Neutrophil (primary cell): ENCODE measurements around the gene PIANP.
"Not testable (repeated sequence)": the region's sequence is repeated elsewhere in the genome, so short reads cannot be mapped to it uniquely, and the experiment has no call there.

Experiments
- H3K27ac ChIP-seq: fragments of 200-600 bp; sonication (generic); 2 replicates; pipeline ENCODE4 v1.5.1; 2016; ENCODE audit warnings: mild to moderate bottlenecking, moderate library complexity
- H3K27me3 ChIP-seq: fragments of 200-600 bp; sonication (generic); 2 replicates; pipeline ENCODE4 v1.6.0; 2016; ENCODE audit warnings: mild to moderate bottlenecking
- H3K36me3 ChIP-seq: fragments of 200-600 bp; sonication (generic); 2 replicates; pipeline ENCODE4 v1.5.1; 2017
- H3K4me1 ChIP-seq, 2 experiments: fragments of 200-600 bp in 1 of 2; sonication (generic) in 1 of 2; 1 replicate in 1 of 2; 2 replicates in 1 of 2; pipeline versions ENCODE4 v1.5.1 to v1.6.1; 2013 to 2016; ENCODE audit warnings: low read depth in 1 of 2, low read length in 1 of 2, mild to moderate bottlenecking in 1 of 2, moderate library complexity in 1 of 2; ENCODE audit not compliant: control insufficient read depth in 1 of 2, insufficient read depth in 1 of 2
- H3K4me3 ChIP-seq, 2 experiments: fragments of 200-600 bp in 1 of 2; sonication (generic) in 1 of 2; 1 replicate in 1 of 2; 2 replicates in 1 of 2; pipeline ENCODE4 v1.5.1; 2013 to 2016; ENCODE audit warnings: low read depth in 1 of 2, low read length in 1 of 2, mild to moderate bottlenecking in 1 of 2, moderate library complexity in 1 of 2
- H3K9me3 ChIP-seq: fragments of 200-600 bp; sonication (generic); 2 replicates; pipeline ENCODE4 v1.5.1; 2016
- TF ChIP-seq, protein P1 (sequence below): fragments of 200-600 bp; sonication (generic); IDR thresholded peaks from 2 replicates; pipeline ENCODE4 v1.5.1; 2016; ENCODE audit warnings: antibody characterized with exemption

The PIANP gene, protein sequence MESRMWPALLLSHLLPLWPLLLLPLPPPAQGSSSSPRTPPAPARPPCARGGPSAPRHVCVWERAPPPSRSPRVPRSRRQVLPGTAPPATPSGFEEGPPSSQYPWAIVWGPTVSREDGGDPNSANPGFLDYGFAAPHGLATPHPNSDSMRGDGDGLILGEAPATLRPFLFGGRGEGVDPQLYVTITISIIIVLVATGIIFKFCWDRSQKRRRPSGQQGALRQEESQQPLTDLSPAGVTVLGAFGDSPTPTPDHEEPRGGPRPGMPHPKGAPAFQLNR

DNA sequence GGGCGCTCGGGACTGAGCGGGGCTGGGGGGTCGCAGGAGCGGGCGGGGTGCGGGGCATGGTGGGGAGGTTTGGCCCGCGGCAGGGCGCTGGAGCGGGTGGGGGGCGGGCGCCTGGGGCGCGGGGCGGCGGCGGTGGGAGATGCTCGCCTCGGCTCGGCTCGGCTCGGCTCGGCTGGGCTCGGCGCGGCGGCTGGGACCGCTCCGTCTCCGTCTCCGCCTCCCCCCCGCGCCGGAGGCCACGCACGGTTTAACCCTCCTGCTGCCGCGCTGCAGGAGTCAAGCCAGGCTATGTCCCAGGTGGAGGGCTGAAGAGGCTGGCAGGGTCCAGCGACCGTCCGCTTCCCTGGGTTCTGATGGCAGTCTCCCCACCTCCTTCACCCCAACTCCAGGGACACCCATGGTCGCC lies at the start of gene PIANP:
TSS of gene PIANP (minus strand) at position 170 of the 406 bp plus-strand sequence. CDS start 2,754 bp downstream, outside the sequence.
- H3K4me3 ChIP-seq = no peak within 1 kb of the TSS
- H3K36me3 ChIP-seq = no peaks in the 10 kb centered on the region
- H3K4me1 ChIP-seq = peaks cover 0 to 11% of the 10 kb centered on the region in 2 experiments
- TF ChIP-seq, protein P1, sequence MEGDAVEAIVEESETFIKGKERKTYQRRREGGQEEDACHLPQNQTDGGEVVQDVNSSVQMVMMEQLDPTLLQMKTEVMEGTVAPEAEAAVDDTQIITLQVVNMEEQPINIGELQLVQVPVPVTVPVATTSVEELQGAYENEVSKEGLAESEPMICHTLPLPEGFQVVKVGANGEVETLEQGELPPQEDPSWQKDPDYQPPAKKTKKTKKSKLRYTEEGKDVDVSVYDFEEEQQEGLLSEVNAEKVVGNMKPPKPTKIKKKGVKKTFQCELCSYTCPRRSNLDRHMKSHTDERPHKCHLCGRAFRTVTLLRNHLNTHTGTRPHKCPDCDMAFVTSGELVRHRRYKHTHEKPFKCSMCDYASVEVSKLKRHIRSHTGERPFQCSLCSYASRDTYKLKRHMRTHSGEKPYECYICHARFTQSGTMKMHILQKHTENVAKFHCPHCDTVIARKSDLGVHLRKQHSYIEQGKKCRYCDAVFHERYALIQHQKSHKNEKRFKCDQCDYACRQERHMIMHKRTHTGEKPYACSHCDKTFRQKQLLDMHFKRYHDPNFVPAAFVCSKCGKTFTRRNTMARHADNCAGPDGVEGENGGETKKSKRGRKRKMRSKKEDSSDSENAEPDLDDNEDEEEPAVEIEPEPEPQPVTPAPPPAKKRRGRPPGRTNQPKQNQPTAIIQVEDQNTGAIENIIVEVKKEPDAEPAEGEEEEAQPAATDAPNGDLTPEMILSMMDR = no peak
- peaks cover 100% of the 10 kb centered on the region for H3K27me3 ChIP-seq
- no peaks in the 10 kb centered on the region for H3K9me3 ChIP-seq
- H3K27ac ChIP-seq = no peak within 1 kb of the TSS

DNA sequence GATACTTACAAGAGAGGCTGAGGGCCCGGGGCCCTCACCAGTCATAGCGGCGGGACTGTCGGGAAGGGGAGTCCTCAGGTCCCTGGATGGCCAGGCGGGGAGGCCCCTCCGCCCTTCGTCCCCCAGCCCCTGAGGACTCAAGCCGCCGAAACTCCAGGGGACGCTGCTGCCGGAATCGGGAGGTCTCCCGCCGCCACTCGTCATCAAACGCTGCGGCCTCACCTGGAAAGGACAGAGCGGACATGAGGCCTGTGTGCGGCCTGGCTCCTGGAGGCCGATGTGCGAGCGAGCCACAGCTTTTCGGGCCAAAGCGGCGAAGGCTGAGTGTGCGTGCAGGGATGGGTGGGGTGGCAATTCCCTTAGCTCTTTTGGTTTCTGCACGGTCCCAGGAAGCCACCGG lies 48.1 kb upstream of the PIANP start:
- Histone ChIP-seq H3K27ac (no peak overlapping the region), H3K9me3 (no peaks in the 10 kb centered on the region), H3K4me3 (no peak overlapping the region), H3K4me1 (peaks cover 64 to 66% of the 10 kb centered on the region in 2 experiments), H3K27me3 (no peaks in the 10 kb centered on the region), H3K36me3 (peaks cover 56% of the 10 kb centered on the region)
- TF ChIP-seq, protein P1 = no peak

DNA sequence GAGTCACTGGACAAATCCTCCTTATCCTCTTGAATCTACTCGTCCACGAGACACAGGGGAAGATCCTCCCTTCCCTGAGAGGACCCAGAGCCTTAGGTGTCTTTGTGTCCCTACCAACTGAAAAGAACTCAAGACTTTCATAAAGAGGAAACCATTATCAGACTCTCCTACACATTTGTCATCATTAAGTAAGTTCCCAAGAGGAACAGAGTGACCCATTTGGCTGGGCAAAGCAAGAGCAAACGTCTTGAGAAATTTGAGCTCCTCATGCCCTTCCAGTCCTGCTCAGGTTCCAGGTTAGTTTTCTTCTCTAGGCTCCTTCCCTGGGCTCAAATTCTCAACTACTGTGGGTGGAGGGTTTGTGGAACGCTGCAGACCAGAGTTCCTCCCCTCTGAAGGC lies 46.6 kb upstream of the PIANP start:
- peaks cover 59 to 63% of the 10 kb centered on the region in 2 experiments for H3K4me1 ChIP-seq
- no peaks in the 10 kb centered on the region for H3K9me3 ChIP-seq
- H3K27me3 ChIP-seq = no peaks in the 10 kb centered on the region
- TF ChIP-seq, protein P1 = no peak
- H3K27ac ChIP-seq = peak overlapping the region; percentile 100
- H3K36me3 ChIP-seq = peaks cover 56% of the 10 kb centered on the region
- H3K4me3 ChIP-seq = peak overlapping the region in 1 of 2 experiments; percentile 53

DNA sequence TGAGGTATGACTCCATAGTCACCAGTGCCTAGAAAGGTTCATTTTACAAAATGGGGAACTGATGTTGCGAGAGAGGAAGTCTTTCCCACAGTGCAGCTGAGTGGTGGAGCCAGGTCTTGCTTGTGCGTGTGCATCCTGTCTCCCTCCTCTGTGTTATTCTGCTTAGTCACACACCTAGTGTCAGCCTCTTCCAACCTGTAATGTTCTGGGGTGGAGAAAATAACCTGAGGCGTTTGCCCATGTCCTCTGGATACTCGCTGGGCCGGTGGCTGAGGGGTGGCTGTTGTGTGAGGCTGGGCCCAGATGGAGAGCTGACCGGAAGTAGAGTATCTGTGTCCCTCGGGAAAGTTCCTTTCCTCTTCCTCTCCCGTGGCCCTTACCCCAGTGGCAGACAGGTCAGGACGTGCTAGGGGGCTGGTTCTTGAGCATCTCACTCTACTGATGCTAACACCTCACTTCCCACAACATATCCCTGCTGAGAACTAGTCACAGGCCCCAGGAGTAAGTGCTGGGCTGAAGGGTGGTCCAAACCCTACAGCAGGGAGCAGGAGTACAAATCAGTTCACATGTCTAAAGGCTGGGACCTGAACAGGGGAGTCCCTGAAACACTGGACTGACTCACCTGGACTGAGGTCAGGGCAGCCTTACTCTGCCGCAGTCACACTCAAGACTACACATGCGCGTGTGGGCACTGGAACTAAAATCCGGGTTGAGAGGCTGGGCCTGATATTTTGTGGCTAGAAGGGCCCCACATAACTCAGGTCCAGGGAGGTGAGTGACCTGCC lies 45.3 kb upstream of the PIANP start:
- peaks cover 44% of the 10 kb centered on the region for H3K36me3 ChIP-seq
- TF ChIP-seq, protein P1 = peak; percentile 51
- H3K4me1 ChIP-seq = peaks cover 48 to 50% of the 10 kb centered on the region in 2 experiments
- H3K27me3 ChIP-seq = no peaks in the 10 kb centered on the region
- H3K4me3 ChIP-seq = peak overlapping the region; percentile 43 to 53
- peak overlapping the region; percentile 100 for H3K27ac ChIP-seq
- H3K9me3 ChIP-seq = no peaks in the 10 kb centered on the region

DNA sequence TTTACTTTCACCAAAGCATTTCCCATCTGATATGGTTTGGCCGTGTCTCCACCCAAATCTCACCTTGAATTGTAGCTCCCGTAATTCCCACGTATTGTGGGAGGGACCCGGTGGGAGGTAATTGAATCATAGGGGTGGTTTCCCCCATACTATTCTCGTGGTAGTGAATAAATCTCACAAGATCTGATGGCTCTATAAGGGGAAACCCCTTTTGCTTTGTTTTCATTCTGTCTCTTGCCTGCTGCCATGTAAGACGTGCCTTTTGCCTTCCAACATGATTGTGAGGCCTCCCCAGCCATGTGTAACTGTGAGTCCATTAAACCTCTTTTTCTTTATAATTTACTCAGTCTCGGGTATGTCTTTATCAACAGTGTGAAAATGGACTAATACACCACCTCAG lies 42.7 kb upstream of the PIANP start:
- peaks cover 47 to 49% of the 10 kb centered on the region in 2 experiments for H3K4me1 ChIP-seq
- H3K27me3 ChIP-seq, H3K27ac ChIP-seq, H3K9me3 ChIP-seq, H3K4me3 ChIP-seq: not testable (repeated sequence)
- H3K36me3 ChIP-seq = peaks cover 18% of the 10 kb centered on the region

DNA sequence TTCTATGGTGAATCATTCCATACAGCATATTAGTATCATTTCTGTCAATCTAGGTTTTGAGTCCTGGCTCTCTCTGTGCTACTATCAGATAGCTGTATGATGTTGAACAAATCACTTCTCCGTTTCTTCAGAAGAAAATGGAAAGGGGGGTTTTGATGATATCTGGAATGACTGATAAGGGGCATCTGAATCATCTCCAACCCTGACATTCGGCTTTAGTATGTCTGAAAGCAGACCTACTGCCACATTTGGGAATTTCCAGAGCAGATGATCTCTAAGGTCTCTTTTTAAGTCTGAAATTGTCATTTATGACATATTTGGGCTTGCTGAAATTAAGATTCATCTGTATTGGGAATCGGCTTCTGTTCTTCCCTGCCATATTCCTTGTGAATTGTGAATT lies 42.2 kb upstream of the PIANP start:
- Histone ChIP-seq H3K4me3 (no peak overlapping the region), H3K4me1 (peaks cover 48 to 49% of the 10 kb centered on the region in 2 experiments), H3K9me3 (no peaks in the 10 kb centered on the region), H3K36me3 (peaks cover 13% of the 10 kb centered on the region), H3K27me3 (no peaks in the 10 kb centered on the region), H3K27ac (no peak overlapping the region)
- TF ChIP-seq, protein P1 = no peak

DNA sequence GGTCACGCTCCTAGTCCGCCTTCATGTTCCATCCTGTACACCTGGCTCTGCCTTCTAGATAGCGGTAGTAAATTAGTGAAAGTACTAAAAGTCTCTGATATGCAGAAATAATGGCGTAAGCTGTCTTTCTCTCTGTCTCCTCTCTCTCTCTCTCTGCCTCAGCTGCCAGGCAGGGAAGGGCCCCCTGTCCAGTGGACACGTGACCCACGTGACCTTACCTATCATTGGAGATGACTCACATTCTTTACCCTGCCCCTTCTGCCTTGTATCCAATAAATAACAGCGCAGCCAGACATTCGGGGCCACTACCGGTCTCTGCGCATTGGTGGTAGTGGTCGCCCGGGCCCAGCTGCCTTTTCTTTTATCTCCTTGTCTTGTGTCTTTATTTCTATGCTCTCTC lies 41.5 kb upstream of the PIANP start:
- not testable (repeated sequence) for H3K9me3 ChIP-seq, H3K27ac ChIP-seq, H3K4me3 ChIP-seq, H3K36me3 ChIP-seq, H3K27me3 ChIP-seq
- H3K4me1 ChIP-seq = peaks cover 46 to 48% of the 10 kb centered on the region in 2 experiments
